Ovary (tissue), 9 donors: Measurements from ENCODE around the gene CASP7. TPM values are rescaled to one million over a fixed set of nuclear protein-coding genes. Genes with fewer than 3 reads are reported as not detected.
A peak's percentile ranks its signal among the peaks of the same experiment; 100 is the strongest.

Experiments used
- DNase-seq, 5 donors: peaks; one replicate each; pipeline ENCODE4 v3.0.0-alpha.2; 2019 to 2020
- H3K27ac ChIP-seq, 2 donors: fragments of 200-600 bp; one replicate each; pipeline versions ENCODE4 v1.5.1 to v1.8.0; 2019 to 2022
- H3K27me3 ChIP-seq: fragments of 200-600 bp; one replicate; pipeline ENCODE4 v1.8.0; 2022
- H3K36me3 ChIP-seq: fragments of 200-600 bp; sonication (generic); one replicate; pipeline ENCODE4 v1.5.1; 2019
- H3K4me1 ChIP-seq: one replicate; pipeline ENCODE4 v1.8.1; 2013; ENCODE audit warnings: mild to moderate bottlenecking, moderate library complexity; ENCODE audit not compliant: insufficient read depth
- H3K4me3 ChIP-seq: fragments of 200-600 bp; sonication (generic); one replicate; pipeline ENCODE4 v1.5.1; 2017
- H3K9me3 ChIP-seq, 2 donors: fragments of 200-600 bp in 1 of 2; sonication (generic) in 1 of 2; one replicate each; pipeline versions ENCODE4 v1.5.1 to v1.8.1; 2013 to 2019; ENCODE audit warnings: mild to moderate bottlenecking in 1 of 2, moderate library complexity in 1 of 2
- CTCF ChIP-seq, 3 donors: fragments of 450-650 bp in 2 of 3; fragments of 200-600 bp in 1 of 3; IDR thresholded peaks; one replicate each; pipeline versions ENCODE4 v1.5.1 to v1.8.0; 2016 to 2022; ENCODE audit warnings: antibody characterized with exemption in 3 of 3, mild to moderate bottlenecking in 1 of 3
- EP300 ChIP-seq: sonication (generic); formaldehyde crosslinking; IDR thresholded peaks from one replicate; pipeline ENCODE4 v1.6.1; 2017; ENCODE audit warnings: antibody characterized with exemption
- POLR2A ChIP-seq: fragments of 450-650 bp; IDR thresholded peaks from one replicate; pipeline ENCODE4 v1.6.1; 2017; ENCODE audit warnings: antibody characterized with exemption, mild to moderate bottlenecking, moderate library complexity
- WGBS, 3 donors: extraction: QIAGEN DNeasy Blood & Tissue Kit in 1 of 3; methylation state at CpG; one replicate each; pipeline versions ENCODE4 v1.1.5 to v1.1.7; 2013 to 2017; 5-methylcytosine and 5-hydroxymethylcytosine counted together
- intact Hi-C, 4 donors: fragments of 100-400 bp; cut with DNase I; formaldehyde crosslinking; loops; one replicate each; pipeline versions ENCODE4 v1.11.0 to v1.15.1; 2022 to 2023
- polyA plus RNA-seq, 2 donors: library from polyadenylated mRNA; stranded (reverse); fragments of 200-250 nt in 1 of 2; fragments of 350-450 nt in 1 of 2; fragmentation: Illumina TruSeq in 1 of 2; extraction: RNeasy Lipid Tissue Mini Kit (QIAGEN cat#74804) in 1 of 2; gene quantifications; one replicate each; pipeline ENCODE4 v1.2.3, GENCODE V29; 2013 to 2014
- total RNA-seq, 7 donors: library from RNA; depleted of rRNA in 2 of 7; stranded (reverse); fragments of >200 nt in 2 of 7; fragmentation: NEBNext Ultra II Directional in 3 of 7; extraction: Animal tissue kit (Norgen Biotek cat#: 25700) in 3 of 7; gene quantifications; one replicate each; pipeline versions ENCODE4 v1.1.0 to v1.2.4, GENCODE V29; 2016 to 2023
- donor health status: DM: no; HTN: no; CAD: no; lungs with moderate emphysema.
- donor health status: DM: no; HTN: no; CAD: no.
- donor health status: Bipolar disorder and iron deficiency.
- donor health status: DM: yes; HTN: yes; CAD: no.
- donor health status: DM: no; HTN: no; CAD: no.
- donor health status: DM: yes; HTN: yes; CAD: no.

Gene CASP7
- total and polyA plus RNA-seq, 9 donors, result 8.0 to 24.7 (median 13.8) TPM

GRCh38 chr10:113665352-113665751, 14.4 kb upstream of the CASP7 start:
- intact Hi-C loops, result no loop called here
- no peaks in the 10 kb centered on the region for H3K9me3 ChIP-seq
- no peak overlapping the region for H3K4me3 ChIP-seq
- no peak for DNase-seq
- WGBS, 3 donors, result 76 to 80% (median 79%) methylated on average over 4 of the region's 4 CpGs
- H3K4me1 ChIP-seq, result no peaks in the 10 kb centered on the region
- H3K36me3 ChIP-seq, result no peaks in the 10 kb centered on the region
- H3K27me3 ChIP-seq, result no peaks in the 10 kb centered on the region
- no peak for TF ChIP-seq CTCF (IDR thresholded peaks at IDR 0.05)
- no peak for TF ChIP-seq EP300
- TF ChIP-seq POLR2A, result no peak
- no peak overlapping the region for H3K27ac ChIP-seq

DNA sequence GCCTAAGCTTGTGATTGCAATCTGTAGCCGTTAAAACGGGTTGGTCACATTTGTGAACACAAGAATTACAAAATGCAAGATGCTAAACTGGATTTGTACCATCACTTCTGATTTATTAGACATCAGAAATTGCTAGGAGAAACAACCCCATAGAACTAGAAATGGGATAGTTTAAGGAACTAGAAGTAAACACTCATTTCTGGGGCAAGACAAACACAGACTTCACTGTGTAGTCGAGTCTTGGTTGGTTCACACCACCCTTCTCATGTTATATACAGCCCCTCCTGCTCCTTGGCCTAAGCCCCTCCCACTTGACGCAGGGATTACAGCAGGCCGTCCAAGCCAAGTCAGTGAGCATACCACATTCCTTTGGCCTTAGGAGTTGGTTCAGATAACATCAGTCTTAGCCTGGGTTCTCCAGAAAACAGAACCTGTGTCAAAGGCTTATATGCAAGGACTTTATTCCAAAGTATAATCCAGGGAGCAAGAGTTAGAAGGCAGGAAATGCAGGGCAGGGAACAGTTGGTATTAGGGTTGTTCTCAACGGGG, 13.8 kb upstream of the CASP7 start:
- TF ChIP-seq CTCF (IDR thresholded peaks at IDR 0.05) (no peak), EP300 (no peak), POLR2A (no peak)
- no peak for DNase-seq
- intact Hi-C loops, result no loop called here
- WGBS, 3 donors, result 53 to 56% (median 53%) methylated on average over 6 of the region's 6 CpGs
- H3K4me1 ChIP-seq, result no peaks in the 10 kb centered on the region
- H3K4me3 ChIP-seq, result no peak overlapping the region
- H3K27ac ChIP-seq, result no peak overlapping the region
- no peaks in the 10 kb centered on the region for H3K27me3 ChIP-seq
- H3K36me3 ChIP-seq, result no peaks in the 10 kb centered on the region
- no peaks in the 10 kb centered on the region for H3K9me3 ChIP-seq

GRCh38 chr10:113666682-113667252, 12.9 kb upstream of the CASP7 start:
- Histone ChIP-seq H3K27me3 (no peaks in the 10 kb centered on the region), H3K36me3 (no peaks in the 10 kb centered on the region), H3K27ac (no peak overlapping the region), H3K4me1 (no peaks in the 10 kb centered on the region), H3K9me3 (no peaks in the 10 kb centered on the region), H3K4me3 (no peak overlapping the region)
- WGBS, 3 donors, result 72 to 92% (median 91%) methylated on average over 5 of the region's 5 CpGs
- intact Hi-C loops, result no loop called here
- DNase-seq, result no peak
- no peak for TF ChIP-seq POLR2A
- no peak for TF ChIP-seq CTCF (IDR thresholded peaks at IDR 0.05)
- TF ChIP-seq EP300, result no peak

- H3K36me3 ChIP-seq, result no peaks in the 10 kb centered on the region
- intact Hi-C loops, result no loop called here
- H3K9me3 ChIP-seq, result no peaks in the 10 kb centered on the region
- 7 to 11% (median 7%) methylated on average over 28 of the region's 28 CpGs for WGBS, 3 donors
- no peaks in the 10 kb centered on the region for H3K27me3 ChIP-seq
- DNase-seq, result peak in 4 of 5 donors; percentile 23 to 43 (median 40)
- no peak for TF ChIP-seq CTCF (IDR thresholded peaks at IDR 0.05)
- peak; percentile 7 for TF ChIP-seq POLR2A
- peaks cover 3% of the 10 kb centered on the region for H3K4me1 ChIP-seq
- H3K27ac ChIP-seq, result peak overlapping the region; percentile 87 to 91
- H3K4me3 ChIP-seq, result peak overlapping the region; percentile 95
Measured at GRCh38 chr10:113680190-113681111, 739 bp downstream of the CASP7 start.
